Mucosa of descending colon (tissue), 3 donors: ENCODE results near the gene DHRS7B. TPM values are rescaled to one million over a fixed set of nuclear protein-coding genes. Genes with fewer than 3 reads are reported as not detected.
A peak's percentile ranks its signal among the peaks of the same experiment; 100 is the strongest.

Source experiments
- ATAC-seq: fragments of 200-7000 bp; cut with Tn5 transposase; one replicate; pipeline ENCODE4 v1.9.1; 2020; ENCODE audit warnings: mild to moderate bottlenecking, moderate library complexity
- DNase-seq, 3 donors: peaks; one replicate each; pipeline ENCODE4 v3.0.0-alpha.2; 2020
- H3K36me3 ChIP-seq: fragments of 200-600 bp; one replicate; pipeline ENCODE4 v1.8.0; 2021; ENCODE audit warnings: low read depth, mild to moderate bottlenecking
- H3K4me1 ChIP-seq: fragments of 200-600 bp; one replicate; pipeline ENCODE4 v1.8.0; 2021; ENCODE audit warnings: low read depth, mild to moderate bottlenecking
- H3K4me3 ChIP-seq: fragments of 200-600 bp; one replicate; pipeline ENCODE4 v1.8.0; 2021; ENCODE audit warnings: mild to moderate bottlenecking
- H3K9me3 ChIP-seq: fragments of 200-600 bp; one replicate; pipeline ENCODE4 v1.8.0; 2021; ENCODE audit warnings: mild to moderate bottlenecking
- CTCF ChIP-seq: fragments of 200-600 bp; IDR thresholded peaks from one replicate; pipeline ENCODE4 v1.8.0; 2022; ENCODE audit warnings: antibody characterized with exemption, mild to moderate bottlenecking
- intact Hi-C, 2 donors: fragments of 100-400 bp; cut with DNase I in 1 of 2; cut with micrococcal nuclease in 1 of 2; formaldehyde crosslinking; loops; one replicate each; pipeline versions ENCODE4 v1.11.0 to v1.11.1; 2022; cut with DNase I, micrococcal nuclease
- total RNA-seq, 3 donors: library from RNA; stranded (reverse); fragmentation: NEBNext Ultra II Directional in 2 of 3; extraction: Animal tissue kit (Norgen Biotek cat#: 25700) in 2 of 3; gene quantifications; one replicate each; pipeline versions ENCODE4 v1.2.1 to v1.2.4, GENCODE V29; 2021 to 2023
- donor health status: DM: no; HTN: no; CAD: no; lungs with moderate emphysema.
- donor health status: DM: no; HTN: no; CAD: no.
- donor health status: DM: no; HTN: yes; CAD: no.

DHRS7B gene
- total RNA-seq, 3 donors from 2014 or later: 21.9 to 34.0 (median 30.2) TPM

GRCh38 chr17:21214015-21214776 lies 87.4 kb downstream of the DHRS7B start, which contains the start of gene TMEM11:
TSS of gene TMEM11 (minus strand) at chr17:21214161. CDS start at chr17:21214152, 9 bp downstream.
- no peaks in the 10 kb centered on the region for H3K9me3 ChIP-seq
- peak within 1 kb of the TSS; percentile 100 for H3K4me3 ChIP-seq
- peaks cover 41% of the 10 kb centered on the region for H3K4me1 ChIP-seq
- TF ChIP-seq CTCF: no peak
- peak; percentile 94 to 98 (median 96) for DNase-seq
- H3K36me3 ChIP-seq: no peaks in the 10 kb centered on the region
- peak; percentile 88 for ATAC-seq
- intact Hi-C loops: loop anchor here (10.0 kb wide), 1 partner anchor 89 kb away; the partner anchor contains the start of gene DHRS7B (in 2 of the 2)

GRCh38 chr17:21214777-21215541 lies 88.2 kb downstream of the DHRS7B start:
- no peak for TF ChIP-seq CTCF
- no peaks in the 10 kb centered on the region for H3K9me3 ChIP-seq
- intact Hi-C loops: loop anchor here (10.0 kb wide), 1 partner anchor 90 kb away; the partner anchor contains the start of gene DHRS7B (in 2 of the 2)
- peak overlapping the region; percentile 100 for H3K4me3 ChIP-seq
- H3K4me1 ChIP-seq: peaks cover 36% of the 10 kb centered on the region
- no peaks in the 10 kb centered on the region for H3K36me3 ChIP-seq
- ATAC-seq: peak; percentile 4
- peak in 2 of 3 donors; percentile 25 to 42 for DNase-seq

GRCh38 chr17:21215935-21216334 lies 89.2 kb downstream of the DHRS7B start:
- TF ChIP-seq CTCF: no peak
- ATAC-seq (no peak), DNase-seq (no peak)
- Histone ChIP-seq H3K9me3 (no peaks in the 10 kb centered on the region), H3K4me3 (no peak overlapping the region), H3K4me1 (peaks cover 26% of the 10 kb centered on the region), H3K36me3 (no peaks in the 10 kb centered on the region)
- intact Hi-C loops: loop anchor here (10.0 kb wide), 1 partner anchor 91 kb away; the partner anchor contains the start of gene DHRS7B (in 2 of the 2)

GRCh38 chr17:21217346-21217745 lies 90.6 kb downstream of the DHRS7B start:
- no peak for DNase-seq
- Histone ChIP-seq H3K9me3 (no peaks in the 10 kb centered on the region), H3K4me1 (peaks cover 12% of the 10 kb centered on the region), H3K36me3 (no peaks in the 10 kb centered on the region), H3K4me3 (no peak overlapping the region)
- intact Hi-C loops: loop anchor here (10.0 kb wide), 1 partner anchor 93 kb away; the partner anchor contains the start of gene DHRS7B (in 2 of the 2)
- no peak for ATAC-seq
- no peak for TF ChIP-seq CTCF

GRCh38 chr17:21218101-21218500 lies 91.3 kb downstream of the DHRS7B start:
- DNase-seq (no peak), ATAC-seq (no peak)
- peaks cover 7% of the 10 kb centered on the region for H3K4me1 ChIP-seq
- no peaks in the 10 kb centered on the region for H3K9me3 ChIP-seq
- no peak for TF ChIP-seq CTCF
- intact Hi-C loops: loop anchor here (10.0 kb wide), 1 partner anchor 93 kb away; the partner anchor contains the start of gene DHRS7B (in 2 of the 2)
- H3K36me3 ChIP-seq: no peaks in the 10 kb centered on the region
- H3K4me3 ChIP-seq: no peak overlapping the region
